ENCODE results near the gene SYT8. TPM values are rescaled to one million over a fixed set of nuclear protein-coding genes. Genes with fewer than 3 reads are reported as not detected.

The SYT8 gene
- total and polyA plus RNA-seq, 2 of the 8 experiments (the other 6 are each of a cell fraction or from before 2014, with no cell fraction given) = not detected

DNA sequence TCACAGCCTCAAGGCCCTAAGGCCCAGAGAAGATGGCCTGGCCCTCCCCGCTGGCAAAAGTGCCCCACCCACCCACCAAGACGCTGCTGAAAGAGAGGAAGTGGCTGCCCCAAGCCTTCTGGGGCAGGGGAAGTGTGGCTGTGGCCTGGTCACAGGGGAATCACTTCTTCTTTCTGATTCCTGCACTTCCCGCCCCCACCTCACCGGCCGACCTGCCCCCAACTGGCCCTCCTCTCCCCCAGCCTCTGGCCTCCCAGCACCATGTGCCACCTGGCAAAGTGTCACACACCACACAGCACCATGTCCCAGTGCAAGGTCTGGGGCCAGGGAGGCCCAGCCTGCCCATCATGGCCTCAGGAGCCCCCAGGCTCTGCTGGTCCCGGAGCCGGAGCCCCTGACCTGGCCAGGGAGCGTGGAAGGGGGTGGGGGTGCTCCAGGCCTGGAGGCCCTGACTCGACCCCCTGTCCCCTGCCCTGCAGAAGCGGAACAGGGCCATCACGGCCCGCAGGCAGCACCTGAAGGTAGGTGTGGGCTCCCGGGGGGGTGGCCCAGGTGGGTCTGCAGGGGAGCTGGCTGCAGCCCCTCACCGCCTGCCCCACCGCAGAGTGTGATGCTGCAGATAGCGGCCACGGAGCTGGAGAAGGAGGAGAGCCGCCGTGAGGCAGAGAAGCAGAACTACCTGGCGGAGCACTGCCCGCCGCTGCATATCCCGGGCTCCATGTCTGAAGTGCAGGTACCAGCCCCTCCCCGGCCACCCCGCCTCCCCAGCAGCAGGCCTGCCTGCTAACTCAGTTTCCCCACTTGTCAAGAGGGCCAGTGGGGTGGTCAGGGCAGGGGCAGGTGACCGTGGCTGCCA, 5.4 kb downstream of the SYT8 start:
- CTCF ChIA-PET (ENCODE audit: partially characterized antibody) = interaction anchor here (1.0 to 3.7 kb wide), 7 partner anchors 7 to 310 kb away, joined by 3 to 34 read pairs (median 5); no protein-coding TSS in a partner anchor
- no peaks in the 10 kb centered on the region for H3K23me2 ChIP-seq (ENCODE audit: low read depth, low read length)
- no peaks in the 10 kb centered on the region for H3K36me3 ChIP-seq (ENCODE audit: control insufficient read depth in 2 of 4, insufficient read depth in 4 of 4, low read length in 3 of 4)
- no peak overlapping the region for H2BK20ac ChIP-seq (ENCODE audit: low read length)
- no peak overlapping the region for H4K5ac ChIP-seq (ENCODE audit: insufficient read length, low read depth, low read length)
- WGBS, 2 experiments (ENCODE audit: extremely low coverage in 1 of 2, insufficient coverage in 1 of 2, insufficient read length in 1 of 2, insufficient replicate concordance in 2 of 2, low coverage in 1 of 2, low lambda C conversion rate in 2 of 2, missing lambda C conversion rate in 1 of 2) = 91% methylated on average over 11 of the region's 26 CpGs; no CpG with 5 or more reads in 1 of the 2 experiments
- H3K4me1 ChIP-seq (replicated peaks in 1 of 4; ENCODE audit: control insufficient read depth in 3 of 4, insufficient read depth in 4 of 4, low read length in 3 of 4) = peaks cover 0 to 3% (median 0%) of the 10 kb centered on the region in 4 experiments; a peak in 2 of 7 replicates
- no peak overlapping the region for H2AK5ac ChIP-seq (ENCODE audit: low read depth, low read length)
- POLR2A ChIA-PET (ENCODE audit: partially characterized antibody) = no interaction called here
- no peaks in the 10 kb centered on the region for H3K9me3 ChIP-seq (ENCODE audit: insufficient read depth in 2 of 2, low read depth in 1 of 2, low read length in 1 of 2)
- no peak overlapping the region for H2AFZ ChIP-seq (ENCODE audit: low read length)
- H2BK15ac ChIP-seq (ENCODE audit: low read length) = no peak overlapping the region
- no peak overlapping the region for H3K4me2 ChIP-seq (ENCODE audit: insufficient read depth in 1 of 2, low read depth in 2 of 2, low read length in 2 of 2)
- H3K27ac ChIP-seq (ENCODE audit: low read depth, low read length) = no peak overlapping the region
- FAIRE-seq (no peak), DNase-seq (ENCODE audit: low read depth in 1 of 2, low spot score in 2 of 2) (no peak)
- no peak overlapping the region for H4K8ac ChIP-seq (ENCODE audit: extremely low read depth, insufficient read depth, low read length)
- H3K18ac ChIP-seq (ENCODE audit: extremely low read depth, low read length) = no peak overlapping the region
- no peak overlapping the region for H3K4ac ChIP-seq (replicated peaks; ENCODE audit: insufficient read length, low read depth, low read length)
- no peak overlapping the region for H3K9ac ChIP-seq (replicated peaks in 1 of 4; ENCODE audit: extremely low read depth in 1 of 4, low read depth in 3 of 4, low read length in 3 of 4)
- no peaks in the 10 kb centered on the region for H3K27me3 ChIP-seq (replicated peaks in 1 of 4; ENCODE audit: control insufficient read depth in 3 of 4, extremely low read depth in 1 of 4, insufficient read depth in 3 of 4, low read length in 3 of 4)
- H3K79me2 ChIP-seq (ENCODE audit: control insufficient read depth in 1 of 2, insufficient read depth in 2 of 2, low read length in 2 of 2) = no peaks in the 10 kb centered on the region
- no peak overlapping the region for H3K23ac ChIP-seq (ENCODE audit: insufficient read length)
- H2BK12ac ChIP-seq (ENCODE audit: low read depth, low read length) = no peak overlapping the region
- H2BK5ac ChIP-seq (ENCODE audit: low read depth, low read length) = no peak overlapping the region
- no peak overlapping the region for H3K4me3 ChIP-seq (ENCODE audit: extremely low read depth in 1 of 4, insufficient read depth in 2 of 4, low read depth in 3 of 4, low read length in 4 of 4)
- H3K79me1 ChIP-seq (ENCODE audit: low read depth, low read length) = no peaks in the 10 kb centered on the region
- H4K20me1 ChIP-seq (replicated peaks in 1 of 2; ENCODE audit: control insufficient read depth in 1 of 2, insufficient read depth in 2 of 2, low read length in 2 of 2) = no peaks in the 10 kb centered on the region
- no peak overlapping the region for H3K56ac ChIP-seq (replicated peaks; ENCODE audit: insufficient read length, low read depth, low read length)
- H2BK120ac ChIP-seq (replicated peaks; ENCODE audit: low read depth, low read length) = no peak overlapping the region
- H4K91ac ChIP-seq (replicated peaks; ENCODE audit: insufficient read length, low read length) = no peak overlapping the region
- H3K14ac ChIP-seq (ENCODE audit: insufficient read length) = no peak overlapping the region
- TF ChIP-seq KDM4A (IDR thresholded peaks at IDR 0.05; ENCODE audit: low read depth, low read length, severe bottlenecking) = no peak
- TF ChIP-seq TCF12 (IDR thresholded peaks at IDR 0.05; ENCODE audit: low read depth, low read length) = no peak
- TF ChIP-seq SP4 (IDR thresholded peaks at IDR 0.05; ENCODE audit: low read length) = no peak
- TF ChIP-seq BCL11A (IDR thresholded peaks at IDR 0.05; ENCODE audit: low read depth in 2 of 2, low read length in 2 of 2) = no peak
- TF ChIP-seq CBX8 (IDR thresholded peaks at IDR 0.05; ENCODE audit: borderline replicate concordance, low read depth, low read length) = no peak
- TF ChIP-seq CHD2 (IDR thresholded peaks at IDR 0.05; ENCODE audit: low read length) = no peak
- TF ChIP-seq CBX5 (IDR thresholded peaks at IDR 0.05; ENCODE audit: low read depth, low read length) = no peak
- TF ChIP-seq POLR2AphosphoS5 (IDR thresholded peaks at IDR 0.05; ENCODE audit: low read depth, low read length) = no peak
- TF ChIP-seq YY1 (IDR thresholded peaks at IDR 0.05; ENCODE audit: low read depth, low read length) = no peak
- TF ChIP-seq CTCF (IDR thresholded peaks at IDR 0.05; ENCODE audit: control extremely low read depth in 1 of 3, insufficient read depth in 1 of 3, low read depth in 1 of 3, low read length in 3 of 3) = no peak
